RWPE2 (cell line): ENCODE results near the gene IER5.

Experiments used
- ATAC-seq: fragments of 200-7000 bp; cut with Tn5 transposase; 3 replicates; pipeline ENCODE4 v1.9.1; 2021; ENCODE audit warnings: low read depth
- DNase-seq: peaks from one replicate; pipeline ENCODE4 v3.0.0-alpha.2; 2020; ENCODE audit warnings: low spot score
- H3K27ac ChIP-seq: fragments of 450-650 bp; 2 replicates; pipeline ENCODE4 v1.5.1; 2017; ENCODE audit warnings: mild to moderate bottlenecking; ENCODE audit not compliant: poor library complexity, severe bottlenecking
- H3K27me3 ChIP-seq: fragments of 250-450 bp; sonication (Bioruptor Pico); 2 replicates; pipeline ENCODE4 v1.5.1; 2021; ENCODE audit warnings: mild to moderate bottlenecking, moderate library complexity; ENCODE audit not compliant: insufficient read depth, poor library complexity, severe bottlenecking
- H3K36me3 ChIP-seq: fragments of 250-450 bp; sonication (Bioruptor Pico); 2 replicates; pipeline ENCODE4 v1.5.1; 2020; ENCODE audit warnings: low read depth, mild to moderate bottlenecking, moderate library complexity
- H3K4me1 ChIP-seq: fragments of 250-450 bp; sonication (Bioruptor Pico); 2 replicates; pipeline ENCODE4 v1.5.1; 2021; ENCODE audit warnings: mild to moderate bottlenecking, moderate library complexity; ENCODE audit not compliant: insufficient read depth, poor library complexity, severe bottlenecking
- H3K4me3 ChIP-seq: fragments of 250-450 bp; sonication (Bioruptor Pico); 2 replicates; pipeline ENCODE4 v1.5.1; 2021; ENCODE audit warnings: mild to moderate bottlenecking, moderate library complexity; ENCODE audit not compliant: severe bottlenecking
- H3K9me3 ChIP-seq: fragments of 250-450 bp; sonication (Bioruptor Pico); 2 replicates; pipeline ENCODE4 v1.5.1; 2021; ENCODE audit warnings: mild to moderate bottlenecking, moderate library complexity; ENCODE audit not compliant: severe bottlenecking
- TF ChIP-seq, protein P1 (sequence below): fragments of 450-650 bp; IDR thresholded peaks from one replicate; pipeline ENCODE4 v1.5.1; 2017; ENCODE audit warnings: mild to moderate bottlenecking, moderate library complexity; ENCODE audit not compliant: poor library complexity, severe bottlenecking

The IER5 gene

DNA sequence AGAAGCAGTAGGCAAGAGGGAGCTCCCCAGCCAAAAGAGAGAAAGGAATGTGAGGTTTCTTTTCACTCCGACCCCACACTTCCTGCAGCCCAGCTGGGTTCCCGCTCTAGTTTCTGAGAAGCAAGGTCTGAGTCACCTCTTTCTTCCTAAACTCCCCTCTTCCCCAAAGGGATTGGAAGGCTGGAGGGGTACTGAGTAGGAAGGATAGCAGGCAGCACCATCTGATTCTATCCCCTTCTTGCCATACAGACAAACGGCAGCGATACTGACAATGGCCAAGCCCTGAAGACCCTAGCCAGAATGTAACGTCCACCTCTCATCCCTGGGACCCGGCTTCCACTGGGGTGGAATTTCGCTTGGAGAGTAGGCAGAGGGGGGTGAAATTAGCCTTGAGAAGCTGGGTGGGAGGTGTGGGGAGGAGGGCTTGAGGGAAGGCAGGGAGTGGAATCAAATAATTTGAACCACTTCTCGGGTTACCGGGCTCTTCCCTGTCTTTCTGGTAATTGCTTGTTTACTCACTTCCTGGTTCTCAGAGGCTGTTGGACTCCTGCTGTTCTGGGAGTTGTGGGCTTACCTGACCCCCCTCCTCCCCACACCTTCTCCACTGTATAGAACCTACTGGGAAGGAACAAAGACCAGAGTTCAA lies 13.2 kb downstream of the IER5 start:
- peak overlapping the region; percentile 97 for H3K27ac ChIP-seq
- peaks cover 72% of the 10 kb centered on the region for H3K4me1 ChIP-seq
- ATAC-seq (peak; percentile 17), DNase-seq (no peak)
- TF ChIP-seq, protein P1, sequence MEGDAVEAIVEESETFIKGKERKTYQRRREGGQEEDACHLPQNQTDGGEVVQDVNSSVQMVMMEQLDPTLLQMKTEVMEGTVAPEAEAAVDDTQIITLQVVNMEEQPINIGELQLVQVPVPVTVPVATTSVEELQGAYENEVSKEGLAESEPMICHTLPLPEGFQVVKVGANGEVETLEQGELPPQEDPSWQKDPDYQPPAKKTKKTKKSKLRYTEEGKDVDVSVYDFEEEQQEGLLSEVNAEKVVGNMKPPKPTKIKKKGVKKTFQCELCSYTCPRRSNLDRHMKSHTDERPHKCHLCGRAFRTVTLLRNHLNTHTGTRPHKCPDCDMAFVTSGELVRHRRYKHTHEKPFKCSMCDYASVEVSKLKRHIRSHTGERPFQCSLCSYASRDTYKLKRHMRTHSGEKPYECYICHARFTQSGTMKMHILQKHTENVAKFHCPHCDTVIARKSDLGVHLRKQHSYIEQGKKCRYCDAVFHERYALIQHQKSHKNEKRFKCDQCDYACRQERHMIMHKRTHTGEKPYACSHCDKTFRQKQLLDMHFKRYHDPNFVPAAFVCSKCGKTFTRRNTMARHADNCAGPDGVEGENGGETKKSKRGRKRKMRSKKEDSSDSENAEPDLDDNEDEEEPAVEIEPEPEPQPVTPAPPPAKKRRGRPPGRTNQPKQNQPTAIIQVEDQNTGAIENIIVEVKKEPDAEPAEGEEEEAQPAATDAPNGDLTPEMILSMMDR, result no peak
- no peaks in the 10 kb centered on the region for H3K36me3 ChIP-seq
- no peak overlapping the region for H3K4me3 ChIP-seq
- H3K27me3 ChIP-seq, result no peaks in the 10 kb centered on the region
- no peaks in the 10 kb centered on the region for H3K9me3 ChIP-seq

DNA sequence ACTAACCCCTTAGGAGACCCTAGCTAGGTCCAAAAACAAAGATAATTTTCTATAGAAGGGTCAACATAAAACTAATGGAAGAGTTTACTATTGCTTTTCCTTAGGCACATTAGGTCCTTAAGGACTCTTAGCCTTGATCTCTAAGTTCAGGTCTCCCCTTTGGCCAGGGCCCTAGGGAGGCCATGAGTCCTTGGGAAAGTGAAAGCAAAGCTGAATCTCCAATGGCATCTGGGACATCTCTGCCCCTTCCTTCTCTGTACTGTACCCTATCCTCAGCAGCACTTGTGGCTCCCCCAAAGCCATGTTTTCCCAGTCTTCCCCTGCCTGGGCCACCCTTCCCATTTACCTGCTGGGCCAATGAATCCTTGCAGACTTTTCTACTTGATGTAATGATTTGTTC lies 14.3 kb downstream of the IER5 start:
- H3K4me3 ChIP-seq, result no peak overlapping the region

DNA sequence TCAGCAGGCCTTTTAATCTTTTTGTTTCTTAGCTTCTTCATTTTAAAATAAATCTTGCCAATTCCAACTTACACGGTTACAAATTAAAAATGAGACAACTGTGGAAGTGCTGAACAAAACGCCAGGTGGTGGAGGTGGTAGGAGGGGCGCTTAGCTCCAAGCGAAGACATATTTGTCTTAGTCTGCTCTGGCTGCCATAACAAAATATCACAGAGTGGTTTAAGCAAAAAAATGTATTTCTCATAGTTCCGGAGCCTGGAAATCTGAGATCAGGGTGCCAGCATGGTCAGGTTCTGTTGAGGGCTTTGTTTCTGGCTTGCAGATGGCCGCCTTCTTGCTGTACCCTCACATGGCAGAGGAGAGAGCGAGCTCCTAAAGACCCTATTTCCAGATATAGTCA lies 14.9 kb downstream of the IER5 start:
- H3K4me3 ChIP-seq, result no peak overlapping the region

More for the DNA sequence above, 14.3 kb downstream of the IER5 start:
- Histone ChIP-seq H3K36me3 (no peaks in the 10 kb centered on the region), H3K9me3 (no peaks in the 10 kb centered on the region), H3K4me1 (peaks cover 83% of the 10 kb centered on the region), H3K27ac (peak overlapping the region; percentile 97), H3K27me3 (no peaks in the 10 kb centered on the region)
- DNase-seq (no peak), ATAC-seq (no peak)
- TF ChIP-seq, protein P1, result no peak

DNA sequence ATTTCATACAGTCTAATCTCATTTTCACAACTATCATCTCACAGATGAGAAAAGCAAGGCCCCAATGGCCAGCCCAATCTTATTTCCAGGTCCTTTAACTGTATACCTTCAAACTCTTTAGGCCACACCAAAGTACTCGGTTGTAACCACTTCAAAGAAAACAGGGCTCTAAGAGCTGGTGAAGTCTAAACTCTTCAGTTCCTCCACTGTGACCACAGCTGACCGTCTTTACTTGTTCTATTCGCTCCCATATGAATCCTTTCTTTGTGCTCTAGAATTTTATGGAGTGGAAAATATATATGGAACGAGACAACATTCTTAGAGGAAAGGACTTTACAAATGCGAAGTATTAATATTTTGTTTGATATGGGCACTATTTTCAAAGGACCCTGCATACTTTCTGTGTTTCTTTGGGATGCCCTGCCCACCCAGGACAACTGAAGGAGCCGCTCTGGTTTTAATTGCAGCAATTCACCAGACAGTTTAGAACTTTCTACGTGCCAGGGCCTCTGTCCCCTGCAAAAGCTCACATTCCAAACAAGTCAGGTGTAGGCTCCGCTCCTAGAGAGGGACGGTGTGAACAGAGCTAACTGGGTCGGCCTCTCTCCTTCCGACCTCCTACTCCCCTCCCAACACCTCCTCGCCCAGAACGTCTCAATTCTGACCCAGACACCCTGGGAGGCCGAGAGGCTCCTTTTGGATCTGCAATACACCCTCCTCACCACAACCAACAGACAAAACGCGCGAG lies 15.7 kb downstream of the IER5 start:
- TF ChIP-seq, protein P1, result no peak
- Histone ChIP-seq H3K9me3 (no peaks in the 10 kb centered on the region), H3K4me3 (peak overlapping the region; percentile 48), H3K27ac (peak overlapping the region; percentile 97), H3K4me1 (peaks cover 74% of the 10 kb centered on the region), H3K27me3 (no peaks in the 10 kb centered on the region), H3K36me3 (no peaks in the 10 kb centered on the region)
- ATAC-seq, result peak; percentile 5
- no peak for DNase-seq

More for the DNA sequence above, 14.9 kb downstream of the IER5 start:
- ATAC-seq (no peak), DNase-seq (no peak)
- peaks cover 80% of the 10 kb centered on the region for H3K4me1 ChIP-seq
- no peaks in the 10 kb centered on the region for H3K36me3 ChIP-seq
- no peaks in the 10 kb centered on the region for H3K27me3 ChIP-seq
- H3K9me3 ChIP-seq, result no peaks in the 10 kb centered on the region
- TF ChIP-seq, protein P1, result no peak
- H3K27ac ChIP-seq, result peak overlapping the region; percentile 97

DNA sequence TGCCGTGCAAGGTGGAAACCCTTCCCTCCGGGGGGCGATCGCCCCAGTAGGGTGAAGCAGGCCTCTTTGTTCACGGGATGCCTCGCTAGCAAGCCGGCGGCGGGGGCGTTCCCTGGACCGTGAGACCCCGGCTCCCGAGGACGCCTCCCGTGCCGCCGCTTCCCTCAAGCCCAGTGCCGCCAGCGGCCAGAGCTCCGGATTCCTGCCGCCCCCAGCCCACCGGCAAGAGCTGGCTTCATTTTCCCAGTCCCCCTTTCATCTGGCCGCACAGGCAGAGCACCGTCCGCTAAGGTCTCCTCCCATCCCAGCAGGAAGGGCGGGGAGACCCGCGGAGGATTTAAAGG lies 16.3 kb downstream of the IER5 start:
- Histone ChIP-seq H3K27ac (peak overlapping the region; percentile 97), H3K27me3 (no peaks in the 10 kb centered on the region)

More for the DNA sequence above, 16.3 kb downstream of the IER5 start:
- Histone ChIP-seq H3K9me3 (no peaks in the 10 kb centered on the region), H3K36me3 (no peaks in the 10 kb centered on the region), H3K4me3 (peak overlapping the region; percentile 48), H3K4me1 (peaks cover 70% of the 10 kb centered on the region)
- DNase-seq, result no peak
- no peak for ATAC-seq
- TF ChIP-seq, protein P1, result no peak
